Measurements from ENCODE around the gene SLC6A5. TPM values are rescaled to one million over a fixed set of nuclear protein-coding genes. Genes with fewer than 3 reads are reported as not detected.

The SLC6A5 gene
- total RNA-seq, 1 donor from 2014 or later: not detected

DNA sequence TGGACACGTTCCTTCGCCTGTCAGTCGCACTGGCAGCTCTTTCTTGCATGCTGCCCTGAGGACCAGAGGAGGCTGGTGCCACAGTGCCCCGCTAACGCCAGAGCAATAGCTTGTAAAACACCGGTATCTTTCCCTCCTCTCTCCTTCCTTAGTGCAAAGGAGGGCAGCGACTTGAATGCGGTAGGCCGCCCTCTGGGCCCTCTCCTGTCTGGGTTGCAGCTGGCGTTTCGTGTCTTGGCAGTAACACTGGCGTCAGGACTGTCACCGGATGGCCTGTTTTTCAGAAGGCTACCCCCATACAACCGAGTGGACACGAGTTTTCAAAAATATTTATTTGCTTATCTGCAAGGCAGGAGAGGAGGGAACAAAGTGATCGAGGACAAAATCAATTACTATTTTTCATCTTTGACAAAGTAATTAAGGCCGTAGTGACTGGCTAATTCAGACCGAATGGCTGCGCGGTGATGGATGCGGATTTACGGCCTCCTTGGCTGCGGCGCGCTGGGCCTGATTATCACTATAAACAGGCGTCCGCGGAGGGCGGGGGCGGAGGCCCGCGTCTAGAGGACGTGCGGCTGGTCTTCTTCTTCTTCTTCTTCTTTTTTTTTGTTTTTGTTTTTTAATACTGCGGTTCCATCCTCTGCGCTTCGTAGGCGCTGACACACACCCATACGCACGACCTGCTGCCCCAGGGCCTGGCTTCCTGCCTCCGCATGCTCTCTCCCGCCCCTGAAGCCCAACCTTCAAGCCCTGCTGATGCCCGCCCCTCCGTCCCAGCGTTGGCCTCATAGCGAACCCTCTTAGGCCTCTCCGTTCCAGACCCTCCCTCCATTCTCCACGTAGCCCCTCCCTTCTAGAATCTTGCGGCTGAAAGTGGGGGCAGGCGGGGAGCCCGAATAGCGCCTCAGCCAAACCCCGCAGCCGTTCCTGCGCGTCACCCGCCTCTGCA, 2.9 kb upstream of the SLC6A5 start:
- no peak for DNase-seq (ENCODE audit: low read depth in 2 of 2)

DNA sequence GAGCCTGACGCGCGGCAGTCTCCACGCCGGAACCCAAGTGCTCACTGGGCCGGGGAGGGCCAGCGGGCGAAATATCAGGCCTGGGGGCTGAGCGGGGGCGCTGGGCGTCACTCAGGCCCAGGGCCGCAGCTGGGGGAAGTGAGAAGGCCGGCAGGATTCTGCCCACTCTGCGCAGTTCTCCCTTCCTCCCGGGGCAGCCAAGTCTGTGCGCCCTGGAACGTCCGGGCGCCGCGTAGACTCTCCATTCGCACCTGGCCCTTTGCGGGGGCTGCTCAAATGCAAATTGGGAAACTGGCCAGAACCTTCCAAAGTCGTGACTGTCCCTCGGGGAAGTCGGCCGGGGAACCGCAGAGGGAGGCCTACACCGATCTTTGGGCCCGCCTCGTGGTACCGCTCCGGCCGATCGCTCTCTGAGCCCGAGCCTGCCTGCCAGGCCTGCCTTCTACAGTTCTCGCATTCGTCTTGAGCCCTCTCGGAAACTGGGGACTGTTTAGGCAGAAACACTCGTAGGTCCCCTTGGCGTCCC, 2.2 kb upstream of the SLC6A5 start:
- DNase-seq (ENCODE audit: low read depth in 2 of 2): no peak

- no peak for DNase-seq (ENCODE audit: low read depth in 2 of 2)
Measured at GRCh38 chr11:20597680-20598484, 1.5 kb upstream of the SLC6A5 start.

DNA sequence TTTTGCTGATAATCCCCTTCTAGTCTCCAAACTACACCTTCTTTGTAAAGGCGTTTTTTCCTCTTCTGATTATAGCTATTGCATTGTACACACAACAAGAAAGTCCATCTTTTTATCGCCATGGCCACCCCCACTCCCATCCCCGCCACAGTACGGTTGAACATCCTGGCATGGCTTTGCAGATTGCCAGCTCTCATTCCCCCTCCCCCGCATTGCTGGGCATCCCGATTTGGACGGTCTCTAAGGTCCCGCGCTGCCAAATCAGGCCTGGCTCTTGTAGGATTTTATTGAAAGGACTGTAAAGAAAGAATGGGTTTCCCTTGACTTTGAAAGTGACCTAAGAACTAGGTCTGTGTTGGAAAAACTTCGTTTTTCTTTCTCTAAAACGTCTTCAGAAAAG, 916 bp upstream of the SLC6A5 start:
- DNase-seq (ENCODE audit: low read depth in 2 of 2): no peak

DNA sequence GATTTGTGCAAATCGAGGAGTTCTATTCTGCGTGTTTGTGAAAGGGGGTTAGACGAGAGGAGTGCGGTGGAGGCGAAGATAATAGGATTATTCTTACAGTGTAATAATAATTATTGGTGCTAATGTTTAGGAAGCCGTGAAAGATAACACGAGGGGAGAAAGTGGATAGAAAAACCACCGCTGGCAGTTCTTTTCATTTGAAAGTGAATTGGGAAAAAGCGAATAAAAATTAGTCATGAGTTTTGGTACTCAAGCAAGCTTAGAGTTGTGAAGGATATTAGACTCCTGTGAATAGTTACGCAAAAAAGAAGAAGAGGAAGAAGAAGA, 575 bp downstream of the SLC6A5 start:
- no peak for DNase-seq (ENCODE audit: low read depth in 2 of 2)

DNA sequence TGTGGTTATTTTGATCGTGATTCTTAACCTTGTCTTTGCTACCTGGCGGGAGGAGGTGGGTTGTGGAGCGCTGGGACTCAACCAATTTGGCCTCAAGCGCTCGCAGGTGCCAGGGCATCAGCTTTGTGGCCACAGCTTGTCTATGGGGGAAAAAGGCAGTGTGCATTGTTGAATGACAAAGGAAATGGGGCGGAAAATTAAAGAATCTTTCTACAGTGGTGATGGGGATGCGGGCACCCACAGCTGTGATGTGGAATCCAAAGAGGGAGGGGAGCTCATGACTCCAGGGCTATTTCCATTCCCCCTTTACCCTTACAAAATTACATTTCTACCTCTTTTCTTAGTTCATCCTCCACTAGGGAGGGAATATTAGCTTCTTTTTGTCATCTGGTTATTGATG, 1.1 kb downstream of the SLC6A5 start:
- DNase-seq (ENCODE audit: low read depth in 2 of 2): no peak

GRCh38 chr11:20601221-20601914, 2.0 kb downstream of the SLC6A5 start:
- no peak for DNase-seq (ENCODE audit: low read depth in 2 of 2)

DNA sequence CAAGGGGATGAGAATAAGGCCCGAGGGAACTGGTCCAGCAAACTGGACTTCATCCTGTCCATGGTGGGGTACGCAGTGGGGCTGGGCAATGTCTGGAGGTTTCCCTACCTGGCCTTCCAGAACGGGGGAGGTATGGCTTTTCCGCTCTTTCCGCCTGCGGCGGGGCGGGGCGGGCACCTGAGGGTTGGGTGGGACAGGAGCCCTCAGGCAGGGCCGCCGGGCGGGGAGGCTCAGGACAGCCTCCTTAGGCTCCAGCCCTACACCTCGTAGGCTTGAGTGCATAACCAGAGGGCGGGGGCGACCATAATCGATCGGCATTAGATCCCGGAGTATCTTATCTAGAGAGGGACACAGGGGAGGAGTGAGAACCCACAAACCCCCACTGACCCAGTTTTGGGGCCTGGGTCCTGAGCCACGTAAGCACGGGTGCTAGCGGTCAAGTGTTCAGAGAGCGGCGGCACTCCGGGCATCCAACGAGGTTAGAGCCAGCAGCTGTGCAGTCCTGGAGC, 4.9 kb downstream of the SLC6A5 start:
- DNase-seq (ENCODE audit: low read depth in 2 of 2): no peak

DNA sequence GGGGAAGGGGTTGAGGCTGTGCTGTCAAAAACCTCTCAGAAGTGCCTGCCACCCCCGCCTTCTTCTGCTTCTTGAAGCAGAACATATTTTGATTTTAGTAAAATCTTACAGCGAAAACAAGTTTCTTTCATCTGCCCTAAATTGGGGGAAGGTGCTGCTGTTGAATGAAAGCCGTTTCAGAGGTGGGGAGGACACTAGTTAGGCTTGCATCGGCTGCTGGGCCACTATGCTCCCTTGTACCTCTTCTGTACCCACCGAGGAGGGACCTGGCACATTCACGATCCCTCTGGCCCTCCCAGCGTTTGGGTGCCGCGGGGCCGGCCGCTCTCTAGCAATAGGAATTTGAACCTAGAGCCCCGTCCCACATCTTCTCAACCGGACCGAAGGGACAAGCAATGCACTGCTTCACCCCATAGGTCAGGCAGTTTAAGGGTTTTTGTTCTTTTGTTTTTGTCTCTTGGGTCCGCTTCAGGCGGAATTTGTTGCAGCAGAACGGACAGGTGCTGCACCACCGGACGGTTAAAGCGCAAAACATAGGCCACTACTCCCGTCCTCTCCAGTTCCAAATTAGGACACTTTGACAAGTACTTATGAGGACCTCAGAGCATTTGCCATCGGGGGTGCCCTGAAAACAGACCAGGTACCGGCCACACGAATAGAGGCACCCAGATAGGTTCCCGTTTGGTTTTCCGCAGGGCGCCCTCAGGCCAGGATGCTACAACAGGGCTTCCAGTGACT, 5.6 kb downstream of the SLC6A5 start:
- no peak for DNase-seq (ENCODE audit: low read depth in 2 of 2)

DNA sequence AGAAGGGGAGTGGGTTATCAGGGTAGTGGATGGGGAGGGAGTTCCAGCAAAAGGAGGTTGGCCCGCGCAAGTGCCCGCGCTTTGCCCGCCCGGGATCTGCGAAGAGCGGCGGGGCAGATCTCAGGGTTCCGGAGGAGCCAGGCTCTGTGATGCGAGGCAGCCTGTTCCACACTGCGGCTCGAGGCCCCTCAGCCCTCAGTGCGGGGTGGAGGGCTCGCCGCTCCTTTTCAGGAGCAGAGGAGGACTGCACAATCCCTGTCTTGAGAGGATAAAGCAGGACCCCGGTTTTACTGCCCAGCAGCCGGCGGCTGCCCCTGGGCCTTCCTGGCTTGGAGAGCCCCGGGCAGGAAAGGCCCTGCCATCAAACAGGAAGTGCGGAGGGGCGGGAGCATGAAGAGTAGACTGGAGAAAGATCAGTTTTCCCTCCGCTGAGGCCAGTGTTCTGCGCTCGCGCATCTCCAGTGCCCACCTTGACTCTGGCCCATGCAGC, 6.2 kb downstream of the SLC6A5 start:
- DNase-seq (ENCODE audit: low read depth in 2 of 2): no peak

GRCh38 chr11:20608934-20609333, 9.5 kb downstream of the SLC6A5 start:
- no peak for DNase-seq (ENCODE audit: low read depth in 2 of 2)

GRCh38 chr11:20609727-20610707, 10.6 kb downstream of the SLC6A5 start:
- peak; percentile 68 to 72 for DNase-seq (ENCODE audit: low read depth in 2 of 2)

GRCh38 chr11:20610825-20611224, 11.4 kb downstream of the SLC6A5 start:
- DNase-seq (ENCODE audit: low read depth in 2 of 2): no peak

DNA sequence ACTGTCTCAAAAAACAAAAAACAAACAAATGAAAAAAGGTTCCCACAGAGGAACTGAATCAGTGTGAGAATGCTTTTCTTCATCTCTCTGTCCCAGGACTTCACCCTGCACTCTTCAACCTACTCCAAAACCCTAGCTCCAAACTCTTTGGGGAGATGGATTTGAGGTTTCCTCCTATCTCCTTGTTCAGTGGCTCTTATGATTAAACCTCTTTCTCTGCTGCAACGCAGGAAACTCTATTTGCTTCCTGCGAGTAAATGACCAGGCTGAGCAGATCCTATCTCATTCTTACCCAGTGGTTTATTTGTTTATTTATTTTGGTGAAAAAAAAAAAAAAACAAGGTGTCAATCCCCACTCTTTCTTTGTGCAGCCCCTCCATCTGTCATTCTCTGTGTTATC, 12.0 kb downstream of the SLC6A5 start:
- DNase-seq (ENCODE audit: low read depth in 2 of 2): no peak

DNA sequence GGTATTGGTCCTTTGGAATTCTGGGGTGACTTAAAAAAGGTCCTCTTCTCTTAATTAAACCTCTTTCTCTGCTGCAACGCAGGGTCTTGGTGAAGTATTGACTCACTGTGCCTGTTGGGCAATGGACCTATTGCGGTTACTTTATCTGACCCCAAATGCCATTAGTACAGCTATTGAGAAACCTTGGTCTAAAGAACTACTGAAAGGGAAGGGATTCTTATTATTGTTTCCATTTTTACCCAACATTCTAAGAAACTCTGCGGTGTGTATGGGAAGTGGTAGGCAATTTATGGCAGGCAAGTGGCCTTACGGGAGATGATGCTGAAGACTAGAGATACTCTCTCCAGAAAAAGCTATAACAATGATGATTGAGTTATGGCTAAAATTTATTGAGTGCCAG, 12.5 kb downstream of the SLC6A5 start:
- DNase-seq (ENCODE audit: low read depth in 2 of 2): no peak

GRCh38 chr11:20612416-20612815, 13.0 kb downstream of the SLC6A5 start:
- DNase-seq (ENCODE audit: low read depth in 2 of 2): no peak

DNA sequence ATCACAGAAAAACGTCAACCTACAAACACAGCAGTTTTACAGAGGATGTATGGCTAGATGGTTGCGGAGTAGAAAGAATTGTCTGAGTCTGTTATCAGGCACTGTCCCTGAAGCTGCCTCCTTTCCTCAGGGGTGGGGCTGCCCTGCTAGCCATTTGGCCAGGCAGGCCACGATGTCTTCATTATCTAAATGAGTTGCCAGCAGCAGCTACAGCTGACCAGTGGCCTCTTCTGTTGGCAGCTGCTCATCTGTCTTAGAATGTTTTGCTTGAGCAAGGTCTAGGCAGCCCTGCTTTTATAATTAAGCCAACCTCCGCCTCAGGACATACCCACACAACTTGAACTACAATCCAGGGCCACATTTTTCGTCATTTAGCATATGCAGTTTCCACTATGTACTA, 17.5 kb downstream of the SLC6A5 start:
- DNase-seq (ENCODE audit: low read depth in 2 of 2): no peak

GRCh38 chr11:20617346-20618005, 18.1 kb downstream of the SLC6A5 start:
- DNase-seq (ENCODE audit: low read depth in 2 of 2): no peak

- DNase-seq (ENCODE audit: low read depth in 2 of 2): no peak
Measured at GRCh38 chr11:20618083-20618482, 18.7 kb downstream of the SLC6A5 start.

Data from lung microvascular endothelial cell (primary cell).